GM23338 (cell line): Measurements from ENCODE around the gene TKFC. TPM values are rescaled to one million over a fixed set of nuclear protein-coding genes. Genes with fewer than 3 reads are reported as not detected.

Source experiments
- ATAC-seq: fragments of 200-7000 bp; cut with Tn5 transposase; 3 replicates; pipeline ENCODE4 v1.9.1; 2020
- DNase-seq: peaks from one replicate; pipeline ENCODE4 v3.0.0-alpha.2; 2015; ENCODE audit warnings: low spot score
- H2AFZ ChIP-seq: fragments of 200-600 bp; sonication (generic); 2 replicates; pipeline ENCODE4 v1.8.0; 2016; ENCODE audit warnings: antibody characterized with exemption, mild to moderate bottlenecking, moderate library complexity
- H3F3A ChIP-seq: fragments of 200-600 bp; sonication (generic); replicated peaks from 2 replicates; pipeline ENCODE4 v1.8.0; 2017; ENCODE audit warnings: antibody characterized with exemption, mixed run types, low read depth
- H3K27ac ChIP-seq: fragments of 200-600 bp; sonication (generic); 2 replicates; pipeline ENCODE4 v1.6.1; 2016; ENCODE audit warnings: low read depth
- H3K27me3 ChIP-seq: fragments of 200-600 bp; sonication (generic); 2 replicates; pipeline ENCODE4 v1.8.0; 2016; ENCODE audit warnings: mild to moderate bottlenecking, mixed run types, moderate library complexity; ENCODE audit not compliant: insufficient read depth
- H3K36me3 ChIP-seq: fragments of 200-600 bp; sonication (generic); 2 replicates; pipeline ENCODE4 v1.8.0; 2016; ENCODE audit warnings: mild to moderate bottlenecking; ENCODE audit not compliant: insufficient read depth
- H3K4me1 ChIP-seq: fragments of 200-600 bp; sonication (generic); 2 replicates; pipeline ENCODE4 v1.8.0; 2016; ENCODE audit warnings: mild to moderate bottlenecking, moderate library complexity; ENCODE audit not compliant: insufficient read depth
- H3K4me2 ChIP-seq: fragments of 200-600 bp; sonication (generic); 2 replicates; pipeline ENCODE4 v1.7.1; 2017; ENCODE audit warnings: mixed run types
- H3K4me3 ChIP-seq: fragments of 200-600 bp; sonication (generic); 2 replicates; pipeline ENCODE4 v1.6.1; 2016; ENCODE audit warnings: mixed run types
- H3K79me2 ChIP-seq: fragments of 200-600 bp; sonication (generic); replicated peaks from 2 replicates; pipeline ENCODE4 v1.8.0; 2017; ENCODE audit warnings: mild to moderate bottlenecking; ENCODE audit not compliant: insufficient read depth
- H3K9me2 ChIP-seq: fragments of 200-600 bp; sonication (generic); 2 replicates; pipeline ENCODE4 v1.8.0; 2017; ENCODE audit not compliant: insufficient read depth
- H4K20me1 ChIP-seq: fragments of 200-600 bp; sonication (generic); replicated peaks from 2 replicates; pipeline ENCODE4 v1.8.0; 2017; ENCODE audit warnings: mild to moderate bottlenecking; ENCODE audit not compliant: insufficient read depth
- H3K27ac Mint-ChIP-seq: 2 replicates; pipeline ENCODE4 v1.8.0; 2020; ENCODE audit warnings: inconsistent platforms, mild to moderate bottlenecking, moderate library complexity, mixed read lengths
- H3K27me3 Mint-ChIP-seq: 3 replicates; pipeline ENCODE4 v1.8.0; 2022; ENCODE audit warnings: low read depth, mild to moderate bottlenecking, moderate library complexity, mixed read lengths, inconsistent platforms; ENCODE audit not compliant: insufficient read depth, poor library complexity
- H3K36me3 Mint-ChIP-seq: 3 replicates; pipeline ENCODE4 v1.8.0; 2021; ENCODE audit warnings: low read depth, mild to moderate bottlenecking, inconsistent platforms, moderate library complexity, mixed read lengths
- H3K4me1 Mint-ChIP-seq: 3 replicates; pipeline ENCODE4 v1.8.0; 2020; ENCODE audit warnings: mild to moderate bottlenecking, inconsistent platforms, mixed read lengths
- H3K4me3 Mint-ChIP-seq: 3 replicates; pipeline ENCODE4 v1.8.0; 2021; ENCODE audit warnings: moderate library complexity, mild to moderate bottlenecking, inconsistent platforms, mixed read lengths
- H3K9me3 Mint-ChIP-seq: 3 replicates; pipeline ENCODE4 v1.8.0; 2020; ENCODE audit warnings: moderate library complexity, mild to moderate bottlenecking, inconsistent platforms, mixed read lengths
- CREB1 ChIP-seq: fragments of 250-450 bp; sonication (Bioruptor Pico); IDR thresholded peaks from 2 replicates; pipeline ENCODE4 v1.5.0; 2020; ENCODE audit warnings: low read depth, mild to moderate bottlenecking, moderate library complexity
- CTCF ChIP-seq, 2 experiments: fragments of 200-600 bp in 1 of 2; sonication (generic) in 1 of 2; conservative IDR thresholded peaks; 2 replicates each; pipeline versions ENCODE4 v1.5.1 to v1.6.1; 2016 to 2017; ENCODE audit warnings: antibody characterized with exemption in 2 of 2, low read depth in 2 of 2, mild to moderate bottlenecking in 2 of 2, moderate library complexity in 1 of 2
- ETS1 ChIP-seq: IDR thresholded peaks from 2 replicates; pipeline ENCODE4 v1.6.1; 2016; ENCODE audit warnings: antibody characterized with exemption
- EZH2 ChIP-seq: fragments of 200-600 bp; sonication (generic); IDR thresholded peaks from one replicate; pipeline ENCODE4 v1.8.0; 2017; ENCODE audit warnings: antibody characterized with exemption, mild to moderate bottlenecking, low read depth; ENCODE audit not compliant: unreplicated experiment
- EZH2phosphoT487 ChIP-seq: fragments of 200-600 bp; sonication (generic); IDR thresholded peaks from one replicate; pipeline ENCODE4 v1.8.1; 2018; ENCODE audit warnings: antibody characterized with exemption; ENCODE audit not compliant: unreplicated experiment
- JUNB ChIP-seq: IDR thresholded peaks from one replicate; pipeline ENCODE4 v1.6.1; 2016; ENCODE audit warnings: antibody characterized with exemption; ENCODE audit not compliant: unreplicated experiment
- NANOG ChIP-seq: IDR thresholded peaks from 2 replicates; pipeline ENCODE4 v1.6.1; 2016; ENCODE audit warnings: antibody characterized with exemption, borderline replicate concordance
- POLR2AphosphoS5 ChIP-seq: IDR thresholded peaks from 2 replicates; pipeline ENCODE4 v1.6.1; 2016; ENCODE audit warnings: antibody characterized with exemption, low read depth
- REST ChIP-seq: IDR thresholded peaks from one replicate; pipeline ENCODE4 v1.6.1; 2018; ENCODE audit warnings: antibody characterized with exemption; ENCODE audit not compliant: unreplicated experiment
- STAT1 ChIP-seq: IDR thresholded peaks from one replicate; pipeline ENCODE4 v1.6.1; 2016; ENCODE audit warnings: antibody characterized with exemption; ENCODE audit not compliant: unreplicated experiment
- ZNF114 ChIP-seq: fragments of 250-450 bp; sonication (Bioruptor Pico); IDR thresholded peaks from 2 replicates; pipeline ENCODE4 v1.5.0; 2020; ENCODE audit warnings: mild to moderate bottlenecking, moderate library complexity
- ZNF331 ChIP-seq: fragments of 250-450 bp; sonication (Bioruptor Pico); IDR thresholded peaks from 2 replicates; pipeline ENCODE4 v1.5.0; 2020; ENCODE audit warnings: low read depth, mild to moderate bottlenecking, moderate library complexity
- ZNF462 ChIP-seq: fragments of 250-450 bp; sonication (Bioruptor Pico); IDR thresholded peaks from 2 replicates; pipeline ENCODE4 v1.5.0; 2020; ENCODE audit warnings: mild to moderate bottlenecking, moderate library complexity
- polyA plus RNA-seq: library from polyadenylated mRNA; unstranded; fragments of >200 nt; fragmentation: Nextera tagmentation; extraction: Ambion mirVana; gene quantifications from 2 replicates; pipeline ENCODE4 v1.2.1, GENCODE V29; 2016
- total RNA-seq: library from RNA; depleted of rRNA; stranded (reverse); fragments of >200 nt; shearing (Covaris generic); gene quantifications from 2 replicates; pipeline ENCODE4 v1.2.3, GENCODE V29; 2014

Gene TKFC
- total and polyA plus RNA-seq, 2 experiments from 2014 or later, result 21.7 to 46.9 TPM

GRCh38 chr11:61337706-61338470, 4.9 kb downstream of the TKFC start:
- no peak overlapping the region for H3K4me3 Mint-ChIP-seq
- H3K4me2 ChIP-seq, result no peak overlapping the region
- H3K27me3 Mint-ChIP-seq, result peaks cover 12% of the 10 kb centered on the region
- no peak overlapping the region for H3K27ac ChIP-seq
- H3K27ac Mint-ChIP-seq, result no peak overlapping the region
- peaks cover 10% of the 10 kb centered on the region; the same call in 2 of the 3 replicates for H3K36me3 Mint-ChIP-seq
- no peaks in the 10 kb centered on the region for H4K20me1 ChIP-seq
- H3K36me3 ChIP-seq, result no peaks in the 10 kb centered on the region
- peaks cover 25% of the 10 kb centered on the region; the same call in 2 of the 3 replicates for H3K4me1 Mint-ChIP-seq
- no peaks in the 10 kb centered on the region for H3K27me3 ChIP-seq
- no peaks in the 10 kb centered on the region for H3K9me3 Mint-ChIP-seq
- H2AFZ ChIP-seq, result no peak overlapping the region
- peaks cover 11% of the 10 kb centered on the region; the same call in 1 of the 2 replicates for H3K4me1 ChIP-seq
- peaks cover 28% of the 10 kb centered on the region for H3F3A ChIP-seq
- no peaks in the 10 kb centered on the region for H3K9me2 ChIP-seq
- ATAC-seq, result no peak
- peaks cover under 1% of the 10 kb centered on the region; the same call in 1 of the 2 replicates for H3K79me2 ChIP-seq
- H3K4me3 ChIP-seq, result no peak overlapping the region
- TF ChIP-seq POLR2AphosphoS5 (no peak), JUNB (no peak), STAT1 (no peak), ZNF331 (CRISPR knock-in tag) (no peak), REST (no peak), ETS1 (no peak), ZNF462 (CRISPR knock-in tag) (no peak), CREB1 (CRISPR knock-in tag) (no peak), CTCF (conservative IDR thresholded peaks at IDR 0.05; ENCODE audit: low read depth in 2 of 2) (no peak), NANOG (no peak), EZH2 (no peak), EZH2phosphoT487 (no peak), ZNF114 (CRISPR knock-in tag) (no peak)
- no peak for DNase-seq
